GM12801 (cell line): Measurements from ENCODE around the gene NIM1K.

Experiments
- TF ChIP-seq, protein P1 (sequence below): IDR thresholded peaks from one replicate; pipeline ENCODE4 v1.5.1; 2011; ENCODE audit warnings: control low read depth; ENCODE audit not compliant: insufficient read length; ENCODE audit errors: extremely low read depth

The NIM1K gene

DNA sequence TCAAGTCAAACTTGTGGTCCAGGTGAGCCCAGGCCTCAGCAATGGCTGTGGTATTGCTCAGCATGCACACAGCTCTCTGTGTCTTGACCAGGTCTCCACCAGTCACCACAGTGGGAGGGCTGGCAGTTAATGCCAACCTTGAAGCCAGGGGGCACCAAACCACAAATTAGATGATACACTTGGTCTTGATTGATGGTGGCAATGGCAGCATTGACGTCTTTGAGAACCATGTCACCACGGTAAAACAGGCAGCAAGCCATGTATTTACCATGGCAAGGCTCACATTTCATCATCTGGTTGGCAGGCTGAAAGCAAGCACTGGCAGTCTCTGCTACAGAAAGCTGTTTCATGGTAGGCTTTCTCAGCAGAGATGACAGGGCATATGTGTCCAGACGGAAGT lies 40.0 kb downstream of the NIM1K start:
- TF ChIP-seq, protein P1, sequence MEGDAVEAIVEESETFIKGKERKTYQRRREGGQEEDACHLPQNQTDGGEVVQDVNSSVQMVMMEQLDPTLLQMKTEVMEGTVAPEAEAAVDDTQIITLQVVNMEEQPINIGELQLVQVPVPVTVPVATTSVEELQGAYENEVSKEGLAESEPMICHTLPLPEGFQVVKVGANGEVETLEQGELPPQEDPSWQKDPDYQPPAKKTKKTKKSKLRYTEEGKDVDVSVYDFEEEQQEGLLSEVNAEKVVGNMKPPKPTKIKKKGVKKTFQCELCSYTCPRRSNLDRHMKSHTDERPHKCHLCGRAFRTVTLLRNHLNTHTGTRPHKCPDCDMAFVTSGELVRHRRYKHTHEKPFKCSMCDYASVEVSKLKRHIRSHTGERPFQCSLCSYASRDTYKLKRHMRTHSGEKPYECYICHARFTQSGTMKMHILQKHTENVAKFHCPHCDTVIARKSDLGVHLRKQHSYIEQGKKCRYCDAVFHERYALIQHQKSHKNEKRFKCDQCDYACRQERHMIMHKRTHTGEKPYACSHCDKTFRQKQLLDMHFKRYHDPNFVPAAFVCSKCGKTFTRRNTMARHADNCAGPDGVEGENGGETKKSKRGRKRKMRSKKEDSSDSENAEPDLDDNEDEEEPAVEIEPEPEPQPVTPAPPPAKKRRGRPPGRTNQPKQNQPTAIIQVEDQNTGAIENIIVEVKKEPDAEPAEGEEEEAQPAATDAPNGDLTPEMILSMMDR, result no peak

DNA sequence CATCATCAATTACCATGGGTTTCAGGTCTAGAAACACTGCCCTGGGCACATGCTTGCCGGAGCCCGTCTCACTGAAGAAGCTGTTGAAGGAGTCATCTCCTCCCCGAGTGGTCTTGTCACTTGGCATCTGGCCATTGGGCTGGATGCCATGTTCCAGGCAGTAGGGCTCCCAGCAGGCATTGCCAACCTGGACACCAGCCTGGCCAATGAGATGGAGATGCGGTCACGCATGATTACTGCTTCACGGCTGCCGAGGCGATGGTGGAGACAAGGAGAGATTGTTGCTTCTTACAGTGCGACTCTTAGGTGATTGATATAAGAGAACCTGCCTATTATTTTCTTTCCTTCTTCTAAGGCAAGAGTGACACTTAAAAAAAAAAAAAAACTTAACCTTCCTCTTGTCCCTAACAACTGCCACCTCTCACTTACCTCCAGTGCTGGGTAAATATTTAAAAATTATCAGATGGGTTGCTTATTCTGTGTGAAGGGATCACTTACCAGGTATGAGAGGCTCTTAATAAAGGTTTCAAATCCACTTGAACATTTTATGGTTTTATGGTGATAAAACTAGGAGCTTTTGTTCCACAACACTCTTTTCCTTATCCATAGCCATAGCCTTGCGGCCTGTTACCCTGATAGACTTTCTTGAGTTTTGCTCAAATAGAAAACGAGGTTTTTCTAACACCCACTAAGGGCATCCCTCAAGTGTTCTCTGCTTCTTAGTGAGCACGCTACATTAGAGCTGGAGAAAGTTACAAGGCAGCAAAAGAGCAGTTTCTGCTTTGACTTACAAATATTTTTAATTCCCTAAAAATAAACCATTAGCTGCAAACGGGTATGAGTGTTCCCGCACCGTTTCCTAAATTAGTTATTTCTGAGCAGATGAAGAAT lies 41.2 kb downstream of the NIM1K start:
- TF ChIP-seq, protein P1, result no peak

DNA sequence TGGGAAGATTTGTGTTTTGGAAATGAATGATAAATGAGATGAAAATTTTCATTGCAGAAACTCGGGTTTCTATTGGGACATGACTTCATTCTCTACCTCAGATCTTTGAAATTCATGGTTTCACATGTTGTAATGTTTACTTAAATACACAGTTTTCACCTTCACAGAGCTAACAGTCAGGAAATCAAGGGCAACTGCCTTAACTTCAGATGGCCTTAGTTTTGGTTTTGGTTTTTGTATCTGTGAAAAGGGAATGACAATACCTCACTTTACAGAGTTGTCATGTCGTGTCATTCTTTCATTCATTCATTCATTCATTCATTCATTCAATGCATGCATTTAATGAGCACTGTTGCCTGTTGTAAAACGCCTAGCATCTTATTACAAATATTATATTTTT lies 41.9 kb downstream of the NIM1K start:
- TF ChIP-seq, protein P1, result no peak

DNA sequence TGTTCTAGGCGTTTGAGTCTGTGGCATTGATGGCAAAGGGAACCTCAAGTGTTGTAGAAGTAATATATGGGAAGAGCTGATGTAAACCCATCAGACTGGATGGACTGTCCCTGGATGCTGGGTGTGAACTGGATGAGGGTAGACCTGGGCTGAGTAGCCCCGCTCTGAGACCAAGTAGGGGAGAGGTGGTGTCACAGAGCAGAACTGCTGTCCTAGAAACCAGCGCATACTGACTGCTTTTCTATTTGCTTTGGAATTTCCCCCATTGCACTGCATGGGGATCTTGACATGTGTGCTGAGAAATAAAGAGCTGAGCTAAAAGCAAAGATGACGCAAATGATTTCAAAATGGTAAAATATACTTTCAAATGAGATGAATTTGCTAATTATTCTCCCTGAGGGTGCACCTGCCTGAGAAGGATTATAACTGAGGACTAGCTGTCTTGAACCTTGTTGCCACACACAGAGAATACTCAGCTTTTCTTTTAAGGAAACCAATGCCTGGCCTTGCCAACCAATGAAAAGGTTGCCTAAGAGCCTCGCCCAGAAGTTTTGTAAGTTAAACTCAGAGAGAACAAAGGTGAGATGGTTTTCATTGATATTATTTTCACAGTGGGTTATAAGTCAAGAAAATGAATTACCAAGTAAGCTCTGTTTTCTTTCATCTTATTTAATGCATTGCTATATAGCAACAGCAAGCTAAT lies 44.8 kb downstream of the NIM1K start:
- TF ChIP-seq, protein P1, result no peak

DNA sequence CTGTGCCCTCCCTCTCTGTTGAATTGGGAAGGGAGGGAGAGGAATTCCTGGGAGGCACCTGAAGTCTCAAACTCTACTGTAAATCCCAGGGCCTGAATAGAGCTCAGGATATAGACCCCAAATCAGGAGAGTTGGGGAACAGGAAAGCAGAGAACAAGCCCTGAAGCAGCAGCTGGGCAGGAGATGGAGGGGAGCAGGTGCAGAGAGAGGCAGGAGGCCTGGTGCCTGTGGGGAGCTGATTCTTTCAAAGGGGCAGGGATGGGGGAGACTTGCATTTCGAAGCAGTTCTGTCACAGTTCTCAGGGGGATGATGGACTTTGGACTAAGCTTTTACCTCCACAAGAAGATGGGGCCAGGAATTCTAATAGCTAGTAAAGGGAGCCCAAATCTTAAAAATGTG lies 50.2 kb downstream of the NIM1K start:
- TF ChIP-seq, protein P1, result no peak

DNA sequence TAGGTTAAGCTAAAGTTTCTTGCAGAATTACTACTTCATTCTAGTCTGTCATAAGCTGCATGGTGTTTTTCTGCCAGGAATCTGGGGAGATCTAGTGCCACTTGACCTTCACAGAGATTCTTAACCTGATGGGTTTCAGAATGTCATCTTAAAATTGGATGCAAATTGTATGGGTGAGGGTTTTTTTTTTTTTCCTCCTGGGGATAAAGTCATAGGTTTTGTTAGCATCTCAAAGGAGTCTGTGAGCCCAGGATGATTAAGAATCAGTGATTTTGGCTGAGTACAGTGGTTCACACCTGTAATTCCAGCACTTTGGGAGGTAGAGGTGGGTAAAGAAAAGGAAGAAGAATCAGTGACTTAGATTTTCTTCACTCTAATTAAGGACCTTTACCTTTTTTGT lies 51.2 kb downstream of the NIM1K start:
- TF ChIP-seq, protein P1, result no peak

DNA sequence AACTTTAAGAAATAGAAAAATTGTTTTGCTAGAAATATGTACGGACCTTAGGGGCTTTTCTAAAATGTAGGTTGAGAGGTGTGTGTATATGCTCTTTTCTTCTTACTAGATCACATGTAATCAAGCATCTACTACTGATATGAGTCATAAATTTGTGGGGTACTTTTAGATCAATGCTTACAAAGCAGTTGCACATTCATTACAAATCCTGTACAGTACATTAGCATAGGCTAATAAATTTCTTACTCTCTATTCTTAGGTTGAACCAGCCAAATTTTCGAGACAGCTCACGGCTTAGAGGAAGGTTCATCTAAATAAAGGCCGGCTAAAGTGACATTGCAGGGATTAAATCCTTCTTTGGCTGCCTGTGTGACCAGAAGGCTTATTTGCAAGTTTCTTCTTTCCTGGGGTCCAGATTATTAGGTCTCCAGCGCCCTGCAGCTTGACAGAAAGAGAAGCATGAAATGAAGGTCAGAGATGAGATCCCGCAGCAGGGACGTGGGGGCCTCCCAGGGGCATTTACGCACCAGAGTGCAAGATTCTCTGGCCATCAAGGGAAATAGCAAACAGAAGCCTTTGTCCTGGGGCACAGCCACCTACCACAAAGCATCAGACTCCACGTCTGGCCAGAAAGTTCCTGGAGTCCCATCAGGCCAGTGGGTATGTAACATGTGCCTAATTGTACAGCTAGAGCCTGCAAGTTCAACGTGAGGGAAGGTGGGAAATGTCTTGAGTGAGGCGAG lies 53.0 kb downstream of the NIM1K start:
- TF ChIP-seq, protein P1, result no peak
